GM19438 (cell line): ENCODE measurements around the gene MMP28.
"Not testable (repeated sequence)": the region's sequence is repeated elsewhere in the genome, so short reads cannot be mapped to it uniquely, and the experiment has no call there.

Experiments
- ATAC-seq: cut with Tn5 transposase; IDR thresholded peaks from one replicate; pipeline ENCODE4 v1.9.1; 2021; ENCODE audit warnings: low read depth; ENCODE audit not compliant: unreplicated experiment

Gene MMP28

GRCh38 chr17:35766903-35767510 is 28.4 kb downstream of the MMP28 start:
- ATAC-seq: no peak

DNA sequence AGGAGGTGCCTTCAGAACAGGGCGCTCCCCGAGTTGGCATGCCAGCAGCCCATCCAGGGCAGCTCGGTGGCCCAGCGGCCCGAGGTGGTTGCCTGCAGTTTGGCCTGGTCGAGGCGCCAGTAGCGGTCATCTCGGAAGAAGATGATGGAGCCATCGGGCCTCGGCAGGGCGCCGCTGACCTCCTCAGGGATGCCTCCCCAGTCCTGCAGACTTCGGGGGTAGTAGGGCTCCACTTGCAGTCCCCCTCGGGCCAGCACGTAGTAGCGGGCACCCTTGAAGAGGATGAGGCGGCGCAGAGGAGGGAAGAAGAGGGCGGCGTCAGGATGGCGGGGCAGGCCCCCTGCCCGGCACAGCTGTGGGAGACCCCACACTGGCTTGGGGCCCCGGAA is 29.0 kb downstream of the MMP28 start:
- no peak for ATAC-seq

- no peak for ATAC-seq
Measured at GRCh38 chr17:35765756-35766488, 29.5 kb downstream of the MMP28 start.

DNA sequence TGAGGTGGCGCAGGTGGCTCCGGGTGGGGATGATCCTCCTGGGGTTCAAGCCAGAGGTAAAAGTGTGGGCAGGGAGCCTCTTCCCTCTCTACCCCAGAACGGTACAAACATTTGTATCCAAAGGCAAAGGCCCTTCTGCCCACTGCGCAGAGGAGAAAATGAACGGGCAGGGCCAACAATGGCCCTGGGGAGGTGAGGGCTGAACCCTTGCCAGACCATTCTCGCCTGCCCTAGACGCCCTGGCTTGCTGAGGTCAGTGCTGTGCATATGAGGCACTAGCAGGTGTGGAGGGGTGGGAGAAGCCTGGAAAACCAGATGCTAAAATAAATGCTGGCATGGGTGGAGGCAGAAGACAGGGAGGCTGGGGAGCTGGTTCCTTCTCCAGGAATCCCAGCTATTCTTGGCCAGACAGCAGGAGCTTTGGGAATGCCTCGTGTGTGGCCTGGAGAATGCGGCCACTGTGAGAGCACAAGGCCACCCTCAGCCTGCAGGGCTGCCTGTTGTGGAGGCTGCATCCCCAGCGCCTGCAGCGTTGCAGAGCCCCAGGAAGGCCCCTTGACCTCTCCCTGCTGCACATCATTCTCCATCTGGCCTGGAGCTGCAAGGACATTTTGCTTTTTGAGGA is 30.2 kb downstream of the MMP28 start:
- ATAC-seq: no peak

DNA sequence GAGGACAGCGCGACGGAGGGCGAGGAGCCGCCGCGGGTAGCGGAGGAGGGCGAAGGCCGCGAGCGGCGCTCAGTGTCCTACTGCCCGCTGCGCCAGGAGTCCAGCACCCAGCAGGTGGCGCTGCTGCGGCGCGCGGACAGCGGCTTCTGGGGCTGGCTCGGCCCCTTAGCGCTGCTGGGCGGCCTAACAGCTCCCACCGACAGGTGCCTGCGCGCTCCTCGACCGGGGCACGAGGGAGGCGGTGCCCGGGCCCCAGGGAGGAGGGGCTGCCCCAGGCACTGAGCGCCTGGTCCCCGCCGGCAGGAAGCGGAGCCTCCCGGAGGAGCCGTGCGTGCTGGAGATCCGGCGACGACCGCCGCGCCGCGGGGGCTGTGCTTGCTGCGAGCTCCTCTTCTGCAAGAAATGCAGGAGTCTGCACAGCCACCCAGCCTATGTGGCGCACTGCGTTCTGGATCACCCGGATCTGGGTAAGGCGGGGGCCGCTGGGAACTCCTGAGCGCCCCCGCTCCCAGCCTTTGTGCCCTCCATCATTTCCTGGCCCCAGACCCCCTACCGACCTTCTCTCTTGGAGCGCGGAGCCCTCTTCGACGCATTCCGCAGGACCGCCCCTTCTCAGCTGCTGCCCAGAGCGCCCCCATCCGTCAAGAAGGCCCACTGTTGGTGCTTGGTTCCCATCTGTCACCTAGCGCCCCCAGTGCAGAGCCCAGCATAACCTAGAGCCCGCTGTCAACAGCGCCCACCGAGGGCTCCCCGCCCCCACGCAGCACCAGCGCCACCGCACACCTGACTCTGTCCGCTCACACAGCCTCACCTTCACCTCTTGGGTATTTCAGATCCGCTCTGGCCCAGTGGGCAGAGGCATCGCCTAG is 31.1 kb downstream of the MMP28 start:
- peak; percentile 90 for ATAC-seq

- ATAC-seq: no peak
Measured at GRCh38 chr17:35763767-35764122, 31.7 kb downstream of the MMP28 start.

GRCh38 chr17:35761601-35762000 is 33.8 kb downstream of the MMP28 start:
- ATAC-seq: no peak

- no peak for ATAC-seq
Measured at GRCh38 chr17:35760587-35760986, 34.9 kb downstream of the MMP28 start, which contains the start of gene C17orf50. TSS of gene C17orf50 (plus strand) at chr17:35760887. CDS start at chr17:35760942, 55 bp downstream.

DNA sequence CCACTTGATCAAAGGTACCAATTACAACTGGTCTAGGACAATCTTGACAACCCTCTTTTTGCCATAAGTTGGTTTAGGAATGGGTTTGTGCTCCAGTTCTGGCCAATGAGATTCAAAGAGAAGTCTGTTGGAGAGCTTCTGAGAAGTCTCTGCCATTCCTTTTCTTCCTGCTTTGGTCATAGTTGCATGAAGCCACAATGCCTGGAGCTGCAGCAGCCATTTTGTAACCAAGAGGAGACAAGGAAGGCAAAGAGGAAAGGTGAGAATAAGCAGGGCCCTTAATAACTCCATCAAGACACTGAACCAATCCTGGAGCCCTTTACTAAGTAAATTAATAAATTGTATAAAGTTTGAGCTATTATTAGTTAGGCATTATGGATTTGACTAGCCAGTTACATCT is 38.2 kb downstream of the MMP28 start:
- no peak for ATAC-seq

DNA sequence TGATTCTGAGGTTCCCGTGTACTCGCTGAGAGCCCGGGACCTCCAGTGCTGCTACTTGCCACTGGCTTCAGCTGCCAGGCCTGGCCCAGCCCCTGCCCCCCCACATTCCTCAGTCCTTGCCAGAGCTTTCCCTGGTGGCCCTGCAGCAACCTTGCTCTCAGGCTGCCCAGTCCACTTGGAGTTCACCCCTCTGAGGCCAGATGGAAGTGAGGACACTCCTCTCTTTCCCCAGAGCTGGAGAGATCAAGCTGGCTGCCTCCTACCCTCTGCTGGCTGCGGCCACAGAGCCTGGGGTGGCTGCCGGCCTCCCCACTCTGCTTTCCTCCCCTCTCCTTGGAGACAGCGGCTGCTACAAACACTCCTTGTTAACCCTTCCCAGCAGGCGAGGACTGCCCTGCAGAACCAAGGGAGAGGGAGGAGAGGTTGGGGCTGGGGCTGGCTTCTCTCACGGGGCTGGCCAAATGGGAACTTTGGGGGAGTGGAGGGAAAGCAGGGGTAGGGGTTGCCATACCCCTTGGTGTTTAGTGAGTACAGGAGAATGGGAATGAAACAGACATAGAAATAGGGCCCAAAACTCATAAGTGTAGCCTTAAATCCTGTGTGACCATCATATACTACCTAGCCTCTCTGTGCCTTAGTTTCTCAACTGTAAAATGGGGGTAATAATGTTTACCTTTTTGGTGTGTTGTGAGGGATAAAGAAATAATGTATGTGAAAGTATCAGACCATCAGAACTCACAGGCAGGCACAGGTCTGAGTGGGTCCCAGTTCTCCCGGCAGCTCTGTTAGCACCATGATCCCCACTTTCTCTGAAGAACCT is 42.3 kb downstream of the MMP28 start, which contains the start of gene GAS2L2:
TSS of gene GAS2L2 (minus strand) at position 295 of the 820 bp plus-strand sequence. CDS start 389 bp downstream, outside the sequence.
- no peak for ATAC-seq

DNA sequence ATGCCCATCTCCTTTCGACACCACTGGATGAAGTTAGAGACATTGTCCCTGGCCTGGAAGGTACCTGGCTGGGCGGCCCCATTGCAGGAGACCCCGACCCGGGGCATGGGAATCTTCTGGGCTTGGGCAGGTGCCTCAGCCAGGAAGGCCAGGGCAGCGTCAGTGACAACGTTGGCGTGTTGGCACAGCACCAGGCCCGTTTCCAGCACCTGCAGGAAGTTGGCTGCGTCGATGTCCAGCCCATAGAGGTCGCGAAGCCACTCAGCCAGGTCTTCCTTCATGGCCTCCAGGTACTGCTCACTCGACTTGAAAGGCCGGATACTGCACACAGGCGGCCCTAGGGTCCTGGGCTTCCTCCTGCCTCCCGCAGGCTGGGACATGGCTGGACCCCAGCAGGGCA is 43.0 kb downstream of the MMP28 start:
- ATAC-seq: no peak

DNA sequence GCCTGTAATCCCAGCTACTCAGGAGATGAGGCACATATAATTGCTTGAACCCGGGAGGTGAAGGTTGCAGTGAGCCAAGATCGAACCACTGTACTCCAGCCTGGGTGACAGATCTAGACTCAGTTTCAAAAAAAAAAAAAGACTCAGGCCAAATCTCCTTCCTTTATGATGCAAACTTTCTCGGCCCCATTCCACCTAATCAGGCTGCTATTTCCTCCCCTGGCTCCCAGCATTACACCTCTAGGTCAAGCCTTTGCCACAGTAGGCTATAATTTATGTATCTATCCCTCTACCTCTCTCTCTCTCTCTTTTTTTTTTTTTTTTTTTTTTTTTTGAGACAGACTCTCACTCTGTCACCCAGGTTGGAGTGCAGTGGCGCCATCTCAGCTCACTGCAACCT is 43.9 kb downstream of the MMP28 start:
- ATAC-seq: not testable (repeated sequence)

- no peak for ATAC-seq
Measured at GRCh38 chr17:35750526-35751395, 44.7 kb downstream of the MMP28 start.

- ATAC-seq: no peak
Measured at GRCh38 chr17:35749560-35750412, 45.7 kb downstream of the MMP28 start.

DNA sequence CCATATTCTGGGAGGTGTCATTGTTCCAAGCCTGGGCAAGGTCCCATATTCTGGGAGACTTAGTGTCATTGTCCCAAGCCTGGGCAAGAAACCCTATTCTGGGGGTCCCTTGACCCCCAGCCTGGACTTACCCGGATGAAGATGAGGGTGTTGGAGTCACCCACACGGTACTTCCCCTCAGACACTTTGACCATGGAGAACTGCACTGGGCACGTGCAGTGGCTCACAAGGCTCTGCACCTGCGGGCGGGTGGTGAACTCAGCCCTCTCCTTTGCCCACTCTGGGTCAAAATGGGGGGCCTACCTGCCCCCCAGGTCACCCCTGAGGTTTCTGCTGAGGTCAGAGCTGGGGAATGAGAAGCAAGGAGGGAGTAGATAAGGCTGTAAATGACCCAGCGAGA is 46.5 kb downstream of the MMP28 start:
- ATAC-seq: no peak

- no peak for ATAC-seq
Measured at GRCh38 chr17:35748341-35748841, 47.0 kb downstream of the MMP28 start.

DNA sequence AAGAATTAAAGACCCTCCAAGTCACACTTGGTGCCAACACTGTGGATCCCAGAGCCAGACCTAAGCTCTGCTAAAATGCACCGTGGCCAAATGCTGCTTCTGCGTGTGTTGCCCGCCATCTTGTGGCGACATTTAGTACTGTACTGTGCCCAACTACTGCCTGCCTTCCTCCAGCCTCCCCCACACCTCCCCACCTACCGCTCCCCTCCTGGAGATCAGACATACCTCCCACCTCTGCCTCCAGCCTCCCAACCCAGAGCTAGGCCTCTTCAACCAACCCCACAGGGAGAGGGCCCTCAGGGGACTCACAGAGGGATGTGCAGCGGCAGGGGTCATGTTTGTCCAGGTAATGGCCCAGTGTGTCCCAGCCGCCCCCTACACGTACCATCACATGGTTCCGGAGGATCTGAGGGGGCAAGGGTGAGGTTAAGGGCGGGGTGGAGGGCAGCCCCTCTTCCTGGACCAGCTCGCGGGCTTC is 47.9 kb downstream of the MMP28 start:
- ATAC-seq: no peak
